ENCODE results near the gene OR4M1.

GRCh38 chr14:19800282-19801117 is 27.2 kb downstream of the OR4M1 start:
- TF ChIP-seq CTCF (IDR thresholded peaks at IDR 0.05): no peak
- no peak for TF ChIP-seq POLR2AphosphoS5 (IDR thresholded peaks at IDR 0.05)

Measured in suprapubic skin (tissue), 3 donors.